Activated CD8-positive, alpha-beta memory T cell treated with anti-CD3 and anti-CD28 coated beads for 4 hours (primary cell): ENCODE data around the gene ALPK1.
"Not testable (repeated sequence)": the region's sequence is repeated elsewhere in the genome, so short reads cannot be mapped to it uniquely, and the experiment has no call there.

Experiments
- DNase-seq, 2 donors: peaks; one replicate each; pipeline ENCODE4 v3.0.0-alpha.2; 2020; ENCODE audit warnings: low read depth in 2 of 2

ALPK1 gene

GRCh38 chr4:112451104-112451503 lies 153.9 kb downstream of the ALPK1 start:
- DNase-seq, result no peak

GRCh38 chr4:112451831-112452230 lies 154.7 kb downstream of the ALPK1 start:
- no peak for DNase-seq

DNA sequence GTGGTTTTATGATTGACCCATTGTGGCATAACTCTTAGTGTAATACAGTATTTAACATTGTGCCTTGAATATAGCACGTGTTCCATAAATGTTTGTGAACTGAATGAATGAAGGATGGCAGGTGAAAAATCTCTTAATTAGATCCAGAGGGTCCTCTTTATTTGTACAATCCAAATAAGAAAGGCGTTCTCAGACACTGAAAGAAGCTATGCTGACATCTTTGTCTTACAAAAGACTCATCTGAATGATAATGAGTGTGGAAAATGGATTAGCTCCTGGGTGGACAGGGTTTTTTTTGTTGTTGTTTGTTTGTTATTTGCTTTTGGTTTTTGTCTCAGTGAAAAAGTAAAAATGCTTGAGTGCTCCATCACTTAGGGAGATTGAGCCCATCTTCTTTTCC lies 156.2 kb downstream of the ALPK1 start:
- DNase-seq, result no peak

GRCh38 chr4:112472318-112472717 lies 175.1 kb downstream of the ALPK1 start:
- no peak for DNase-seq

DNA sequence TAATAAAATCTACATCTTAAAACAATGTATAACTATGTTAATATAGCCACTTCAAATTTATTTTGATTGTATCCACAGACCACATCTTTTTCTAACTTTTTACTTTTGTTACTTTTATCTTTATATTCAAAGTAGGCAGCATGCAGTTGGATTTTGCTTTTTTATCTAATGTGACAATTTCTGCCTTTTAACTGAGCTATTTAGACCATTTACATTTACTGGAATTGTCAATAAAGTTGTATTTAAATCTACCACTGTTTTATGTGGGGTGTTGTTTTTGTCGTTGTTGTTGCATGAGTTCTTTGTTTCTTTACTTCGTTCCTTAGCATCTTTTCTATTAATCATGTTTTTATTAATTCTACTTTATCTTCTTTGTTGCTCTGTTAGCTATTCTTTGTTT lies 176.8 kb downstream of the ALPK1 start:
- no peak for DNase-seq

- no peak for DNase-seq
These were observed 188.8 kb downstream of the ALPK1 start for GRCh38 chr4:112485930-112486329.

DNA sequence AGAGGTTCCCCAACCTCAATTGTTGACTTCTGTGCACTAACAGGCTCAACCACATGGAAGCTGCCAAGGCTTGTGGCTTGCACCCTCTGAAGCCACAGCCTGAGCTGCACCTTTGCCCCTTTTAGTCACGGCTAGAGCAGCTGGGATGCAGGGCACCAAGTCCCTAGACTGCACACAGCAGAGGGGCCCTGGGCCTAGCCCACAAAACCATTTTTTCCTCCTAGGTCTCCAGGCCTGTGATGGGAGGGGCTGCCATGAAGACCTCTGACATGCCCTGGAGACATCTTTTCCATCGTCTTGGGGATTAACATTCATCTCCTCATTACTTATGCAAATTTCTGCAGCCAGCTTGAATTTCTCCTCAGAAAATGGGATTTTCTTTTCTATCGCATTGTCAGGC lies 193.6 kb downstream of the ALPK1 start:
- DNase-seq, result not testable (repeated sequence)
